HG03558 (cell line): Measurements from ENCODE around the gene ASB1.
"Not testable (repeated sequence)": the region's sequence is repeated elsewhere in the genome, so short reads cannot be mapped to it uniquely, and the experiment has no call there.

ENCODE experiments used
- ATAC-seq: cut with Tn5 transposase; IDR thresholded peaks from one replicate; pipeline ENCODE4 v1.9.1; 2021; ENCODE audit warnings: moderate number of reproducible peaks; ENCODE audit not compliant: unreplicated experiment; ENCODE audit errors: extremely low read depth

ASB1 gene

GRCh38 chr2:238403632-238404405 lies 22.9 kb upstream of the ASB1 start:
- no peak for ATAC-seq

- ATAC-seq, result no peak
Observed at GRCh38 chr2:238404406-238405216, 22.1 kb upstream of the ASB1 start.

- ATAC-seq, result not testable (repeated sequence)
Observed at GRCh38 chr2:238405217-238405555, 21.5 kb upstream of the ASB1 start.

GRCh38 chr2:238406221-238406997 lies 20.3 kb upstream of the ASB1 start:
- no peak for ATAC-seq

- no peak for ATAC-seq
Observed at GRCh38 chr2:238406998-238407285, 19.8 kb upstream of the ASB1 start.

DNA sequence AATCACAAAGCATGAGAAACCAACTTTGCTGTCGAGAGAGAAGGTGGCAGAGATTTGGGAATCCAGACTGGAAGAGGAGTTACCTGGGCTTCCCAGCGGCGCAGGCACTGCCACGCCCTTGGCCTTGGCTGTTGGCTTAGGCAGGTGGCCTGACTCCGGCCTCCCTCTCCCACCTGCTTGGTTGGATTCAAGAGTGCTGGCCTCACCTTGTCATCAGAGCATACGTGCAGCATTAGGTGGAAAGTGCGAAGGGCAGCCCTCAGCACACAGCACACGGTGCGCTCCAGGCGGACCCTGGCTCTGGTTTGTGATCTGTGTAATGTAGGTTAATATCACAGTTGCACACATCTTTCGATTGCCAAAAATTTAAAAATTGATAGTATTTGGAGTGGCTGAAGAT lies 19.2 kb upstream of the ASB1 start:
- ATAC-seq, result no peak

GRCh38 chr2:238408615-238409340 lies 17.9 kb upstream of the ASB1 start:
- no peak for ATAC-seq

GRCh38 chr2:238409341-238410199 lies 17.2 kb upstream of the ASB1 start:
- no peak for ATAC-seq

- ATAC-seq, result no peak
Observed at GRCh38 chr2:238412067-238412767, 14.5 kb upstream of the ASB1 start.

DNA sequence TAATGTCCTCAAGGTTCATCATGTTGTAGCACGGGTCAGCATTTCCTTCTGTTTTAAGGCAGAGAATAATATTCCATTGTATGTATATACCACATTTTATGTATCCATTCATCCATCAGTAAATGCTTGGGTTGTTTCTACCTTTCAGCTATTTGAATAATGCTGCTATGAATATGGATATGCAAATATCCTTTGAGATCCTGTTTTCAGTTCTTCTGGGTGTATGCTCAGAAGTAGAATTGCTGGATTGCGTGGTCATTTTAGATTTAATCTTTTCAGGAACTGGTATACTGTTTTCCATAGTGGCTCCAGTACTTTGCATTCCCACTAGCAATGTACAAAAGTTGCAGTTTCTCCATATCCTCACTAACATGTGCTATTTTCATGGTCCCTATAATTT lies 13.4 kb upstream of the ASB1 start:
- no peak for ATAC-seq

GRCh38 chr2:238415036-238415764 lies 11.5 kb upstream of the ASB1 start:
- no peak for ATAC-seq

GRCh38 chr2:238415893-238416292 lies 10.8 kb upstream of the ASB1 start:
- ATAC-seq, result no peak

DNA sequence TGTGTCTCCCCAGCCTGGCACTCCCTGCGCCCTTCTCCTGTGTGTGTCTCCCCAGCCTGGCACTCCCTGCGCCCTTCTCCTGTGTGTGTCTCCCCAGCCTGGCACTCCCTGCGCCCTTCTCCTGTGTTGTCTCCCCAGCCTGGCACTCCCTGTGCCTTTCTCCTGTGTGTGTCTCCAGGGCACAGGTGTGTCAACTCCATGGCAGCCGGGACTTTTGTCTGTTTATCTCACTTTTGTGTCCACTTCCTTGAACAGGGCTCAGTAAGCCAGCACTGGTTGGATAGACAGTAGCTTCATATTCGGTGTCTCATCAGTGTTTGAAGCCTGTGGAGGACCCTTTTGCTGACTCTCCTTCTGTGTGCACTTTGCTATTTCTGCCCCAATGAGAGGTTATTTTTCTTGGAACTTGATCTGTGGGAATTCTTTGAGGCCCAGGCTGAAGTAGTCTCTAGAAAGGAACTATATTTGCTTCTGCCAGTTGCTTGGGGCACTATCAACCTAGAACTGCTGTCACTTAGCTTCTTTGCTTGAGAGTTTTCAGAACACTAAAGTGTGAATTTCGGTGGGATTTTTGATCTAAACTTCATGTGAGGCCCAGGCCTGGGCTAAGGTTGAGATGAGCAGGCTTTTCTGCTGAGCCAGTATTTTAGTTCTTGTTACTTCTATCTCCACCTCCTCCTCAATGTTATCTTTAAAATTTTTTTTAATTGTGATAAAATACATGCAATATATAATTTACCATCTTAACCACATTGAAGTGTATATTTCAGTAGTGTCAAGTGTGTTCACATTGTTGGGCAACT lies 8.3 kb upstream of the ASB1 start:
- no peak for ATAC-seq

GRCh38 chr2:238418999-238419546 lies 7.7 kb upstream of the ASB1 start:
- ATAC-seq, result no peak

- ATAC-seq, result no peak
Observed at GRCh38 chr2:238420442-238420841, 6.3 kb upstream of the ASB1 start.

DNA sequence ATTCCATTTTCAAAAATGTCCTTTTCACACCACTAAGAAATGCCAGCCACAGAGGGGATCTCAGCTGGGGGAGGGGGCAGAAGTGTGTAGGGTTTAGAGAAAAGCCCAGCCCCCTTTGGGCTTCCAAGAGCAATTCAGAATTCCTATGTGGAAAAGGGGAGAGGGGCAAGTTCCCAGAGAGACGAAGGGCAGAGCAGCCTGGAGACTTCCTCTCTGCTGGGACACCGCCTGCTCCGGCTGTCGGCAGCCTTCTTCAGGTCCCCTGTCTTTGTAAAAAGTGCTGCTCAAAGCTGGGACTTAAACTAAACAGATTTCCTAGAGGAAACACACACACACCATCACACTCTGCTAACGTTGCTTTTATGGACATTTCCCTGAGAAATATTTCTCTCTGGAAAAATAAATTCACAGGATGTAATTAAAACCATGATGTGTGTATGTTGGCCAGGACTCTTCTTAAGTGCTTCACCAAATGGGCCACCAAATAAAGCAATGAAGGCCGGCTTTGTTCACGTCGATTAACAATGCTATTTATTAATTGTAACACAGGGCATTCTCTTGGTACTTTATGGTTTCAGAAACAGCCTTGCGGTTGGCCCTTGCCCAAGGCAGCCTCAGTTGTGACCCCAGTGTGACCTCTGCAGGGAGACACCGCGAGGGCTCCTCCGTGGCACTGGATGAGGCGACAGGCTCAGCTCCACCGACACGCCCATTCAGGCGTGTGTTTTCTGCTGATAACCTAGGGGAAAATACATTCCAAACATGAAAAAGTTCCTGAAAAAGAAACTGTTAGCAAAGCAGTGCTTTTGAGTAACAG lies 5.6 kb upstream of the ASB1 start:
- ATAC-seq, result no peak

- ATAC-seq, result no peak
Observed at GRCh38 chr2:238421695-238422035, 5.1 kb upstream of the ASB1 start.
